NCI-H446 treated with DMSO at 0.1 percent for 48 hours (cell line): ENCODE measurements around the gene ARL4D.
"Not testable (repeated sequence)": the region's sequence is repeated elsewhere in the genome, so short reads cannot be mapped to it uniquely, and the experiment has no call there.

ENCODE experiments used
- DNase-seq: peaks from one replicate; lab custom pipeline; 2025; lab: John Stamatoyannopoulos, UW

Gene ARL4D

GRCh38 chr17:43398724-43399595 is at the start of gene ARL4D:
Gene ARL4D (plus strand): TSS chr17:43398993. CDS start chr17:43399733, 740 bp downstream.
- DNase-seq, result peak; percentile 69

- DNase-seq, result no peak
These were observed 49.7 kb upstream of the ARL4D start for GRCh38 chr17:43349142-43349541.

GRCh38 chr17:43350888-43351361 is 47.9 kb upstream of the ARL4D start:
- no peak for DNase-seq

- DNase-seq, result no peak
These were observed 47.1 kb upstream of the ARL4D start for GRCh38 chr17:43351691-43352090.

- DNase-seq, result no peak
These were observed 46.0 kb upstream of the ARL4D start for GRCh38 chr17:43352579-43353331.

- DNase-seq, result no peak
These were observed 45.4 kb upstream of the ARL4D start for GRCh38 chr17:43353393-43353792.

GRCh38 chr17:43354371-43354770 is 44.4 kb upstream of the ARL4D start:
- no peak for DNase-seq

- no peak for DNase-seq
These were observed 42.3 kb upstream of the ARL4D start for GRCh38 chr17:43356450-43356849.

GRCh38 chr17:43356999-43357398 is 41.8 kb upstream of the ARL4D start:
- no peak for DNase-seq

- DNase-seq, result no peak
These were observed 39.2 kb upstream of the ARL4D start for GRCh38 chr17:43359469-43360110.

GRCh38 chr17:43360376-43360738 is 38.4 kb upstream of the ARL4D start:
- DNase-seq, result peak; percentile 99

GRCh38 chr17:43360739-43361505 is 37.9 kb upstream of the ARL4D start:
- peak; percentile 99 for DNase-seq

GRCh38 chr17:43363181-43363925 is 35.4 kb upstream of the ARL4D start:
- no peak for DNase-seq

GRCh38 chr17:43363926-43364285 is 34.9 kb upstream of the ARL4D start:
- DNase-seq, result no peak

GRCh38 chr17:43365356-43365755 is 33.4 kb upstream of the ARL4D start:
- no peak for DNase-seq

- DNase-seq, result not testable (repeated sequence)
These were observed 32.9 kb upstream of the ARL4D start for GRCh38 chr17:43365921-43366320.

GRCh38 chr17:43366891-43367736 is 31.7 kb upstream of the ARL4D start:
- no peak for DNase-seq

- DNase-seq, result peak; percentile 42
These were observed 31.0 kb upstream of the ARL4D start for GRCh38 chr17:43367737-43368242.

GRCh38 chr17:43368740-43369506 is 29.9 kb upstream of the ARL4D start:
- DNase-seq, result no peak
